OCI-LY7 (cell line): ENCODE data around the gene WDR48. TPM values are rescaled to one million over a fixed set of nuclear protein-coding genes. Genes with fewer than 3 reads are reported as not detected.

Experiments used
- BruUV-seq: library from RNA; stranded (reverse); fragments of 400-500 nt; replicated peaks from 2 replicates; lab custom pipeline; 2021; lab: Mats Ljungman, UMichigan
- CTCF ChIA-PET: fragments of 300-600 bp; sonication (Branson Sonifier 250); formaldehyde crosslinking; loops from one replicate; lab custom pipeline; 2022; ENCODE audit warnings: antibody characterized with exemption; ENCODE audit not compliant: unreplicated experiment; lab: Charles Lee
- POLR2A ChIA-PET: fragments of 300-600 bp; sonication (Branson Sonifier 250); formaldehyde crosslinking; loops from one replicate; lab custom pipeline; 2022; ENCODE audit warnings: antibody characterized with exemption; lab: Charles Lee
- DNase-seq: peaks from one replicate; pipeline ENCODE4 v3.0.0-alpha.2; 2015; ENCODE audit warnings: low spot score
- H2AFZ ChIP-seq: fragments of 200-600 bp; sonication (generic), shearing (Covaris generic); 2 replicates; pipeline ENCODE4 v1.6.1; 2014; ENCODE audit warnings: mild to moderate bottlenecking, antibody characterized with exemption, low read length, moderate library complexity
- H3K27ac ChIP-seq: fragments of 200-600 bp; sonication (generic); 2 replicates; pipeline ENCODE4 v1.5.1; 2014; ENCODE audit warnings: mixed run types, low read depth, mild to moderate bottlenecking, moderate library complexity, low read length, inconsistent platforms; ENCODE audit not compliant: poor library complexity, severe bottlenecking
- H3K36me3 ChIP-seq: fragments of 200-600 bp; sonication (generic); 2 replicates; pipeline ENCODE4 v1.6.1; 2014; ENCODE audit warnings: mild to moderate bottlenecking, antibody characterized with exemption, low read length, moderate library complexity, mixed read lengths; ENCODE audit not compliant: insufficient read depth
- H3K4me1 ChIP-seq: fragments of 200-600 bp; sonication (generic); 2 replicates; pipeline ENCODE4 v1.5.1; 2014; ENCODE audit warnings: mild to moderate bottlenecking, low read length; ENCODE audit not compliant: insufficient read depth, poor library complexity, severe bottlenecking
- H3K4me2 ChIP-seq: fragments of 200-600 bp; sonication (generic); 2 replicates; pipeline ENCODE4 v1.6.1; 2014; ENCODE audit warnings: mild to moderate bottlenecking, low read length
- H3K4me3 ChIP-seq: fragments of 200-600 bp; sonication (generic); 2 replicates; pipeline ENCODE4 v1.5.1; 2014; ENCODE audit warnings: mild to moderate bottlenecking, low read depth, low read length; ENCODE audit not compliant: poor library complexity, severe bottlenecking
- H3K79me2 ChIP-seq: fragments of 200-600 bp; sonication (generic); 2 replicates; pipeline ENCODE4 v1.6.1; 2016; ENCODE audit warnings: low read depth, mild to moderate bottlenecking, low read length, moderate library complexity, mixed read lengths; ENCODE audit not compliant: insufficient read depth
- H3K9me2 ChIP-seq: fragments of 200-600 bp; sonication (generic); 2 replicates; pipeline ENCODE4 v1.6.1; 2016; ENCODE audit warnings: mild to moderate bottlenecking, low read length, mixed read lengths; ENCODE audit not compliant: insufficient read depth
- H3K9me3 ChIP-seq: fragments of 200-600 bp; sonication (generic); 2 replicates; pipeline ENCODE4 v1.6.1; 2014; ENCODE audit warnings: mild to moderate bottlenecking, mixed run types, low read length, mixed read lengths
- H4K20me1 ChIP-seq: fragments of 200-600 bp; sonication (generic); 2 replicates; pipeline ENCODE4 v1.6.1; 2014; ENCODE audit warnings: mild to moderate bottlenecking, antibody characterized with exemption, low read length, moderate library complexity, mixed read lengths; ENCODE audit not compliant: insufficient read depth
- EZH2phosphoT487 ChIP-seq: fragments of 200-600 bp; sonication (generic); IDR thresholded peaks from 2 replicates; pipeline ENCODE4 v1.6.1; 2018; ENCODE audit warnings: low read depth, borderline replicate concordance, mild to moderate bottlenecking, mixed run types, antibody characterized with exemption, low read length, moderate library complexity, mixed read lengths
- intact Hi-C: fragments of 100-400 bp; cut with micrococcal nuclease; formaldehyde crosslinking; loops from one replicate; pipeline ENCODE4 v1.10.0; 2022; ENCODE audit not compliant: unreplicated experiment
- total RNA-seq, 2 experiments: library from RNA; depleted of rRNA in 1 of 2; stranded (reverse); fragments of >200 nt in 1 of 2; shearing (Covaris generic) in 1 of 2; gene quantifications; 2 replicates each; pipeline ENCODE4 v1.2.3, GENCODE V29; 2014 to 2022
- TF ChIP-seq, protein P1 (sequence below): fragments of 200-600 bp; sonication (generic); conservative IDR thresholded peaks from 2 replicates; pipeline ENCODE4 v1.5.1; 2014; ENCODE audit warnings: mild to moderate bottlenecking, antibody characterized with exemption, low read length, moderate library complexity, mixed read lengths

WDR48 gene
- total RNA-seq, 2 experiments from 2014 or later, result 12.3 to 38.4 TPM

DNA sequence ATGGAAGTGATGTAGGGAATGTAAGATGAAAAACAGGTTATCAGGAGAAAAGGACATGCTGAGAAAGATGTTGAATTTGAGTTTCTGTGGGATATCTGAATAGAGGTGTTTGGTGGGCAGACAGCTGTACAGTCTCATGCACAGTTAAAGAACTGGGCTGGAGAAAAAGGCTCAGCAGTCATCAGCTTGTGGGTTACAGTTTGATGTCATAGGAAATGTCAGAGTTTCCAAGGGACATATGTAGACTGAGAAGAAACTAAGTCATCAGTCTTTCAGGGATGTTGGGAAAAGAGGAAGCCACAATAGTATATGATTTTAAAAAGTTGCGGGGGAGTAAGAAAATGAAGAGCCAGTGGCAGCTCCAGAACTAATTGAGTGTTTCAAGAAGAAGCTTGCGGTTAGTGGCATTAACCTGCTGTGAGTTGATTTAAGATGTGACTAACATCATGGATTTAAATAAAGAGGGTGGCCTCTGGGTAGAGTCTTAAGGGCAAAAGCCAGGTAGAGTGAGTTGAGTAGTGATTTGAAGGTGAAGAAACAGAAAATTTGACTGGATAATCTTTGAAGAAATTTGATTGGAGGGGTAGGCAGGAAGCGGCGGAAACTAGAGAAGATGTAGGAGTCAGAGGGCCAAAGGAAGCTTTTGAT, 31.0 kb downstream of the WDR48 start:
- POLR2A ChIA-PET, result interaction anchor here (0.6 kb wide), 3 partner anchors 17 to 1605 kb away, joined by 3 to 4 read pairs (median 3); no protein-coding TSS in a partner anchor
- Histone ChIP-seq H3K4me3 (no peak overlapping the region), H3K9me3 (no peaks in the 10 kb centered on the region), H3K36me3 (peaks cover 39% of the 10 kb centered on the region), H3K9me2 (no peaks in the 10 kb centered on the region), H4K20me1 (no peaks in the 10 kb centered on the region), H3K4me2 (no peak overlapping the region), H3K27ac (no peak overlapping the region), H2AFZ (no peak overlapping the region), H3K4me1 (peaks cover 27% of the 10 kb centered on the region), H3K79me2 (no peaks in the 10 kb centered on the region)
- TF ChIP-seq EZH2phosphoT487, result no peak
- TF ChIP-seq, protein P1, sequence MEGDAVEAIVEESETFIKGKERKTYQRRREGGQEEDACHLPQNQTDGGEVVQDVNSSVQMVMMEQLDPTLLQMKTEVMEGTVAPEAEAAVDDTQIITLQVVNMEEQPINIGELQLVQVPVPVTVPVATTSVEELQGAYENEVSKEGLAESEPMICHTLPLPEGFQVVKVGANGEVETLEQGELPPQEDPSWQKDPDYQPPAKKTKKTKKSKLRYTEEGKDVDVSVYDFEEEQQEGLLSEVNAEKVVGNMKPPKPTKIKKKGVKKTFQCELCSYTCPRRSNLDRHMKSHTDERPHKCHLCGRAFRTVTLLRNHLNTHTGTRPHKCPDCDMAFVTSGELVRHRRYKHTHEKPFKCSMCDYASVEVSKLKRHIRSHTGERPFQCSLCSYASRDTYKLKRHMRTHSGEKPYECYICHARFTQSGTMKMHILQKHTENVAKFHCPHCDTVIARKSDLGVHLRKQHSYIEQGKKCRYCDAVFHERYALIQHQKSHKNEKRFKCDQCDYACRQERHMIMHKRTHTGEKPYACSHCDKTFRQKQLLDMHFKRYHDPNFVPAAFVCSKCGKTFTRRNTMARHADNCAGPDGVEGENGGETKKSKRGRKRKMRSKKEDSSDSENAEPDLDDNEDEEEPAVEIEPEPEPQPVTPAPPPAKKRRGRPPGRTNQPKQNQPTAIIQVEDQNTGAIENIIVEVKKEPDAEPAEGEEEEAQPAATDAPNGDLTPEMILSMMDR, result no peak
- no peak for DNase-seq
- intact Hi-C loops, result no loop called here
- CTCF ChIA-PET, result no interaction called here
- no TSS peak for BruUV-seq

DNA sequence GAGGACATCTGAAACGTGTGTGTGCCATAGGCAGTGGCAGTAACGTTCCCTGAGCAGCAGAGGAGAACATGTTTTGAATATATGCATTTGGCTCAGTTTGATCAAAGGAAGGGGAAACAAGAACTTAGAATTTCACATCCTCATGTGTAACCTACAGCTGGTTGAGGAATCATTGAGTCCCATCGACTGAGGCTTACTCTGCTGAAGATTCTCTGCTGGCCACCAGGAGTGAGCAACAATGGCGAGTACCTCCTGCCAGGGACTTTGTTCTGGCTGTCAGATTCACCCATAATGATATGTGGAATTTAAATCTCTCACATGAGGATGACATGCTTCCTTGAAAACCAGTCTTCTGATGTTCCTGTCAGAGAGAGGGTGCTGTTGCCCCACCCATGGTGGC, 34.3 kb downstream of the WDR48 start:
- DNase-seq, result peak; percentile 91
- H3K9me2 ChIP-seq, result no peaks in the 10 kb centered on the region
- intact Hi-C loops, result loop anchor here (2.0 to 5.0 kb wide), 4 partner anchors 23 to 201 kb away; no protein-coding TSS in a partner anchor
- peak overlapping the region; percentile 30 for H3K4me3 ChIP-seq
- TF ChIP-seq EZH2phosphoT487, result no peak
- TF ChIP-seq, protein P1, result peak; percentile 64
- no peaks in the 10 kb centered on the region for H4K20me1 ChIP-seq
- no peaks in the 10 kb centered on the region for H3K9me3 ChIP-seq
- H3K4me2 ChIP-seq, result peak overlapping the region; percentile 66
- peaks cover 29% of the 10 kb centered on the region for H3K4me1 ChIP-seq
- ChIA-PET CTCF (interaction anchor here (0.6 to 1.6 kb wide), 4 partner anchors 19 to 202 kb away, joined by 3 to 4 read pairs (median 4); no protein-coding TSS in a partner anchor), POLR2A (interaction anchor here (0.6 to 1.5 kb wide), 9 partner anchors 12 to 86 kb away, joined by 3 to 4 read pairs (median 3); no protein-coding TSS in a partner anchor)
- H2AFZ ChIP-seq, result peak overlapping the region; percentile 1; the same call in 1 of the 2 replicates
- no TSS peak for BruUV-seq
- H3K27ac ChIP-seq, result peak overlapping the region; percentile 84
- H3K79me2 ChIP-seq, result no peaks in the 10 kb centered on the region
- peaks cover 58% of the 10 kb centered on the region for H3K36me3 ChIP-seq

DNA sequence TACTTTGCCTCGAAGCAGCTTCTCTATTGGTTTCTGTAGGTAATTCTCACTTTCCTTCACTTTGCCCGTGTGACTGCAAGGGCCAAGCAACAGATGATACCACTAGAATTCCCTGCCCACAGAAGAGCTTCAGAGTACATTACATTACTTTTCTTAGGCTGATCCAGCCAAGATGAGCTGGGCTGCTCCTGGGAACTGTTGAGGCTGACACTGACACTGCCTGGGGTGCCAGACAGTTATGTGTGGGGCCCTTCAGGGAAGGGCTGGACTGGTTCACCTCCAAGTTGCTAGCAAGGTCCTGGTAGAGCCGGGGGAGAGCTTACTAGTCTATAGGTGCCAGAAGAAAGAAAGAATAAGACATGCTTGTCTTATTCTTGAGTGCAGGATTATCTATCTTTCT, 36.6 kb downstream of the WDR48 start:
- intact Hi-C loops, result loop anchor here (5.0 kb wide), 3 partner anchors 59 to 199 kb away; no protein-coding TSS in a partner anchor
- Histone ChIP-seq H3K9me2 (no peaks in the 10 kb centered on the region), H3K79me2 (no peaks in the 10 kb centered on the region), H4K20me1 (no peaks in the 10 kb centered on the region), H3K36me3 (peaks cover 70% of the 10 kb centered on the region), H3K9me3 (no peaks in the 10 kb centered on the region), H3K27ac (no peak overlapping the region), H3K4me2 (no peak overlapping the region), H3K4me3 (no peak overlapping the region), H3K4me1 (peaks cover 29% of the 10 kb centered on the region), H2AFZ (no peak overlapping the region)
- TF ChIP-seq EZH2phosphoT487, result no peak
- TF ChIP-seq, protein P1, result no peak
- DNase-seq, result no peak
- ChIA-PET POLR2A (interaction anchor here (0.6 to 1.9 kb wide), 6 partner anchors 19 to 230 kb away, joined by 3 to 7 read pairs (median 4); partner anchors contain the start of genes GORASP1 and TTC21A), CTCF (interaction anchor here (1.1 kb wide), 1 partner anchor 103 kb away, joined by 3 read pairs; no protein-coding TSS in a partner anchor)
- BruUV-seq, result no TSS peak
